HG03457 (cell line): ENCODE results near the gene GFY.
A peak's percentile ranks its signal among the peaks of the same experiment; 100 is the strongest.
"Not testable (repeated sequence)": the region's sequence is repeated elsewhere in the genome, so short reads cannot be mapped to it uniquely, and the experiment has no call there.

ENCODE experiments used
- ATAC-seq: cut with Tn5 transposase; IDR thresholded peaks from one replicate; pipeline ENCODE4 v1.9.1; 2021; ENCODE audit warnings: moderate number of reproducible peaks; ENCODE audit not compliant: unreplicated experiment

GFY gene

DNA sequence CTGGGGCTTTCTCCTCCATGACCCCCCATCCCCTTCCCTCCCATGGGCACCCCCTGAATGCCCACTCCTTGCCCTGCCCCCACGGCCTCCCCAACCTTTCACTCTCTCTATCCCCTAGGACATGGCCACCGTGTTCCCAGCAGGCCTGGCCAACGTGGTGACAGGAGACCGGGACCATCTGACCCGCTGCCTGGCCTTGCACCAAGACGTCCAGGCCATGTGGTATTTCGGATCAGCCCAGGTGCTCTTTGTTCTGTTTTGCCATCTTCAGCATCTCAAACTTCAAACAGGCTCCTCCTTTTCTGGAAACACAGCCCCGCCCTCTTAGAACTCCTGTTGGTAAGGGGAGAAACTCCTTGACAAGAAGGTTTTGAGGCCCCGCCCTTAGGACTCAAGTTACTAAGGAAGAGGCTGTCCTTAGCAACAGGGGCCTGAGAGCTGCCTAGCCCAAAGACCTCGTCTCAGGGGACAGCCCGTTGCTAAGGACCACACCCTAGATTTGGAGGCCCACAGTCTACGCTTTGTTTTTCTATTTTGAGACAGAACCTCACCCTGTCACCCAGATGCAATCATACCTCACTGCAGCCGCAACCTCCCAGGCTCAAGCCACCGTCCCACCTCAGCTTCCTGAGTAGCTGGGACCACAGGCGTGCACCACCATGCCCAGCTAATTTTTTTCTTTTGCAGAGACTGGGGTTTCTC lies 43.7 kb downstream of the GFY start:
- ATAC-seq: no peak

DNA sequence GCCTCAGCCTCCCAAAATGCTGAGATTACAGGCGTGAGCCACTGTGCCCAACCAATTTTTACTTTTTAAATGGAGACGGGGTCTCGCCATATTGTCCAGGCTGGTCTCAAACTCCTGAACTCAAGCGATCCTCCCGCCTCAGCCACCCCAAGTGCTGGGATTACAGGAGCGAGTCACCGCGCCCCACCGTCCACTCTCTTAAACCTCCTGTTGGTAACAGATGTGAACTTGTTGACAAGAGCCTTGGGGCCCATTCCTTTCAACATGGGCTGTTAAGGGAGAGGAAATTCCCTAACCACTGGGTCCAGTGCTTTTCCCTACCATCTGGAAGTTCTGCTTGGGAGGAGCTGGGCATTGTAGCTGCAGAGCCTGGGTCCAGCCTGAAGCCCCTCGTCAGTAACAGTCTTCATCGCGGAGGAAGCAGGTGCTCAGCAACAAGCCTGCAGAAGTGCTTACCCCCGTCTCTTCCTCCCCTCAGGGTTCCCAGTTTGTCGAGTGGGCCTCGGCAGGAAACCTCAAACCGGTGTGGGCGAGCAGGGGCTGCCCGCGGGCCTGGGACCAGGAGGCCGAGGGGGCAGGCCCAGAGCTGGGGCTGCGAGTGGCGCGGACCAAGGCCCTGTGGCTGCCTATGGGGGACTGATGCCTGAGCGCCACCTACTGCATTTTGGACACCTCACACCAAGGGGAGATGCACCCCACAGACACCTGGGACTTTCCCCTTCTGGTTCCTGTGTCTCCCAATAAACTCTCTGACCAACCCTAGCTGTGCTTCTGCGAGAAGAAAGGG lies 44.8 kb downstream of the GFY start:
- ATAC-seq: peak; percentile 43

DNA sequence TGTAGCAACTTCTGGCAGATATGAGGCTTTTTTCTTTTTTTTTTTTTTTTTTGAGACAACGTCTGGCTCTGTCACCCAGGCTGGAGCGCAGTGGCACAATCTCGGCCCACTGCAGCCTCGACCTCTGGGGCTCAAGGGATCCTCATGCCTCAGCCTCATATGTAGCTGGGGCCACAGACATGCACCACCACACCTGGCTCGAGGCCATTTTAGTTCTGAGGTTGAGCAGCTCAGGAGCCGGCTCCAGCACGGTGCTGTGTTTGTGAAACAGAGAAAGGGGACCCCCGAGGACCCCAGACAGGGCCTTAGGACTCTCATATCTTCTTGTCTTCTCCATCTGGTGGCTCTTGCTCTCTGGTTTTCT lies 45.4 kb downstream of the GFY start:
- no peak for ATAC-seq

DNA sequence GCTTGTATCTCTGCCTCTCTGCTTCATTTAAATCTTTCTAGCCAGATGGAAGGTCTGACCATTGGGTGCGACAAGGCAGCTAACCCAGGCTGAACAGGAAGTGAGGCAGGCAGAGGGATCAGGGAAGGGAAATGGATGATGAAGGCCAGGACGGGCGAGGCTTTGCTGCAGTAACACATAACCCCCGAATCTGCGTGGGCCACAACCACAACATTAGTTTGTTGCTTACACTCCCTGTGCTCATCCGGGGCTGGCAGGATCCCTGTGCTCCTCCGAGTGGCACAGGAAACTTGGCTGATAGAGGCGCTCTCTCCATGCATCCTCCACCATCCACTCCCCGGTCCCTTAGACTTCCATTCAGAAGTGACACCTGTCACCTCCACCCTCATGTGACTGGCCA lies 47.7 kb downstream of the GFY start:
- no peak for ATAC-seq

DNA sequence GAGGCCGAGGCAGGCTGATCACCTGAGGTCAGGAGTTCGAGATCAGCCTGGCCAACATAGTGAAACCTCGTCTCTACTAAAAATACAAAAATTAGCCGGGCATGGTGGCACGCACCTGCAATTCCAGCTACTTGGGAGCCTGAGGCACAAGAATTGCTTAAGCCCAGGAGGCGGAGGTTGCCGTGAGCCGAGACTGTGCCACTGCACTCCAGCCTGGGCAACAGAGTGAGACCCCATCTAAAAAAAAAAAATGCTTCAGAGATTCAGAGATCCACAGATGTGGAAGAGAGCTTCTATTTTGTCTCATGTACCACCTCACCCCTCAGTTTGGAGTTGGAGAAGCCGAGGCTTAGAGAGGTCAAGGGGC lies 48.3 kb downstream of the GFY start:
- not testable (repeated sequence) for ATAC-seq

DNA sequence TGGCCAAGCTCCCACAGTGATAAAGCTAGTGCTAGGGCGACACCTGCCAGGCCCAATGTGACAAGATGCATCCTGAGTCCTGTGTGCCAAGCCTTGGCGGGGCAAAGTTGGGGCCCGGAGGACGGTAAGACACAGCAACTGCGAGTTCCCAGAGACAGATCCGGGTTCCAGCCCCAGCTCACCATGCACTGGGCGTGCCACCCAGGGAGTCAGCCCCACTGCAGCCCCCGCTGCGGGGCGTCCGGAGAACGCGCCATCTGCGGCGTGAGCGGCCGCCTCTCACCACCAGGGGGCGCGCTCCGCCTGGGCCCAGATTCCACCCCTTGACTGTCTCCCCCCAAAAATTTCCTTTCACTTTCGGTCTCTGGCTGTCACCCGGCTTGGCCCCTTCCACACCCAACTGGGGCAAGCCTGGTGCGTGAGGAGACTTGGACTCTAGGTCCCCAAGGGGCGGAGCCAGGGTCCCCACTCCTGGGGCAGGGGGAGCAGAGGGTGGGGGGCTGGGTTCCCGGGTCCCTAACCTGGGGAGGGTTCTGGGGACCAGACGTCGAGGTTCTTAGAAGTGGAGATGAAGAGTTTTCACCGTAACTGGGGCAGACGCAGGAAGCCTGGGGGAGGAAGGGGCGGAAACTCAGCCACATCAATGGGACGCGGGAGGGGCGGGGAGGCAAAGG lies 48.8 kb downstream of the GFY start, which contains the start of gene FLT3LG:
Gene FLT3LG, plus strand, starts transcription at position 348 of the 674 bp plus-strand sequence. CDS start 425 bp downstream, outside the sequence.
- no peak for ATAC-seq

DNA sequence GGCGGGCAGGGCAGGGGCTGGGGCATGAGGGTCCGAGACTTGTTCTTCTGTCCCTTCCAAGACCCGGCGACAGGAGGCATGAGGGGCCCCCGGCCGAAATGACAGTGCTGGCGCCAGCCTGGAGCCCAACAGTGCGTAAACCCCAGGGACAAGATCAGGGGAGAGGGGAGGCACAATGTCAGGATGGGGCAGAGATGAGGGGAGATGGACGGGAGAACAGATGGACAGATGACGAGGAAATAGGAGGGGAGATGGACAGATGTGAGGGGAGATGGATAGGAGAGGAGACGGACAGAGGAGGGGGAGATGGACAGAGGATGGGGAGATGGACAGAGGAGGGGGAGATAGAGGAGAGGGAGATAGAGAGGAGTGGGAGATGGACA lies 49.3 kb downstream of the GFY start:
- no peak for ATAC-seq

DNA sequence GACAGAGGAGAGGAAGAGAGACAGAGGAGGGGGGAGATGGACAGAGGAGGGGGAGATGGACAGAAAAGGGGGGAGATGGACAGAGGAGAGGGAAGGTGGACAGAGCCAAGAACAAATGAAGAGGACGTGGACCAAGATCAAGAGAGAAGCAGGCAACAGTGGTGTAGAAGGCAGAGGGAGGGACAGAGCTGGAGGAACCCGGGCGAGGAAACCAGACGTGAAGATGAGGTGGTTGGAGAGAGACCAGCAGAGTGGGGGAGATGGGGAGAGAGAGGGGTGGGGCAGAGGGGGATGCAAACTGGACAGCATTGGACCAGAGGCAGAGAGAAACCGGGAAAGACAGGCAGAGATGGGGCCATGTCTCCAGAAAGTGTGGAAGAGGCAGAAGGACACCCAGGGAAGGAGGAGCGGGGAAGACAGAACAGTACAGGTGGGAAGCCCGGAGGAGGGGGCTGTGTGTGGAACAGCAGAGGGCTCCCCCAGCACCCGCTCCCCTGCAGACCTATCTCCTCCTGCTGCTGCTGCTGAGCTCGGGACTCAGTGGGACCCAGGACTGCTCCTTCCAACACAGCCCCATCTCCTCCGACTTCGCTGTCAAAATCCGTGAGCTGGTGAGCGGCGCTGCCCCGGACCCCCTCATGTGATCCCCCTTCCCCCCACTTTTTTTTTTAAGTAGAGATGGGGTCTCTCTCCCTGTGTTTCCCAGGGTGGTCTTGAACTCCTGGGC lies 50.2 kb downstream of the GFY start:
- ATAC-seq: no peak

DNA sequence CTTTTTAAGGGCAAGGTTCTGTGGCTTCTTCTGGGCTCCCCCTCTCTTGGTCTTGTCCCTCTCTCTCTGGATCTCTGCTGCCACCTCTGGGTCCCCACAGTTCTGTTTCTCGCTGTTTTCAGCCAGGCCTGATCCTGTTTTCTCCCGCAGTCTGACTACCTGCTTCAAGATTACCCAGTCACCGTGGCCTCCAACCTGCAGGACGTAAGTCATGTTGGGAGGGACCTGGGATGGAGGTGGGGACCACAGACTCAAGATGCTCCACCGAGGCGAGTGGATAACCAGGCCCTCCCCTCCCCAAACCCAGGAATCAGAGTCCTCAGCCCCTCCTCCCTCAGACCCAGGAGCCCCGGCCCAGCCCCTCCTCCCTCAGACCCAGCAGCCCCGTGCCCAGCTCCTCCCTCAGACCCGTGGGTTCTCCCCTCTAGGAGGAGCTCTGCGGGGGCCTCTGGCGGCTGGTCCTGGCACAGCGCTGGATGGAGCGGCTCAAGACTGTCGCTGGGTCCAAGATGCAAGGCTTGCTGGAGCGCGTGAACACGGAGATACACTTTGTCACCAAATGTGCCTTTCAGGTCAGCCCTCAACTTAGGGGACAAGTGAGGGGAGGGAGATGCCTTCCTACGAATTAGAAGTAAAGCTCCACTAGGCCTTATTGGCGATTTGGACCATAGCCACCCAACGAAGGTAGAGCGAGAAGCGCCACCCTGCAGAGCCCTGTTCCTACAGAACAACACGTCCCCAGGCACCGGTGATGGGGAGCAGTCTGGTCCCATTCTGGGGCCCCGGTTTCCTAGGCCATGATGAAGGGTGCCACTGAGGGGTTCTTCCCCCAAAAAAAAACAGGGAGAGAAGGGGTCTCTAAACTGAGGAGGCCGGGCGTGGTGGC lies 51.0 kb downstream of the GFY start:
- ATAC-seq: no peak
